ENCODE measurements around the gene ABHD2.

- TF ChIP-seq CTCF (IDR thresholded peaks at IDR 0.05; ENCODE audit: low read depth, low read length, poor library complexity, severe bottlenecking) (no peak), EZH2phosphoT487 (IDR thresholded peaks at IDR 0.05; ENCODE audit: borderline replicate concordance, low read length) (no peak)
Measured at GRCh38 chr15:89208256-89208655, 120.0 kb downstream of the ABHD2 start.

Measured in DOHH2 (cell line).